ENCODE results near the gene OAF.
A peak's percentile ranks its signal among the peaks of the same experiment; 100 is the strongest.
"Not testable (repeated sequence)": the region's sequence is repeated elsewhere in the genome, so short reads cannot be mapped to it uniquely, and the experiment has no call there.

OAF gene

GRCh38 chr11:120255519-120255866 is 44.7 kb downstream of the OAF start:
- Mint-ChIP-seq H3K27ac (no peak overlapping the region), H3K9me3 (no peaks in the 10 kb centered on the region), H3K4me3 (no peak overlapping the region), H3K4me1 (peaks cover 15% of the 10 kb centered on the region), H3K27me3 (peaks cover 100% of the 10 kb centered on the region)
- DNase-seq (no peak), ATAC-seq (peak; percentile 21)

GRCh38 chr11:120256178-120256577 is 45.3 kb downstream of the OAF start:
- H3K27me3 Mint-ChIP-seq = peaks cover 100% of the 10 kb centered on the region

GRCh38 chr11:120256779-120257178 is 45.9 kb downstream of the OAF start:
- ATAC-seq = no peak
- peaks cover 100% of the 10 kb centered on the region for H3K27me3 Mint-ChIP-seq
- peaks cover 15% of the 10 kb centered on the region for H3K4me1 Mint-ChIP-seq

More at GRCh38 chr11:120256178-120256577, 45.3 kb downstream of the OAF start:
- Mint-ChIP-seq H3K4me1 (peaks cover 15% of the 10 kb centered on the region), H3K9me3 (no peaks in the 10 kb centered on the region), H3K4me3 (no peak overlapping the region), H3K27ac (no peak overlapping the region)
- DNase-seq (no peak), ATAC-seq (no peak)

GRCh38 chr11:120257346-120257745 is 46.5 kb downstream of the OAF start:
- DNase-seq (no peak), ATAC-seq (no peak)
- no peaks in the 10 kb centered on the region for H3K9me3 Mint-ChIP-seq
- peaks cover 15% of the 10 kb centered on the region for H3K4me1 Mint-ChIP-seq
- no peak overlapping the region for H3K27ac Mint-ChIP-seq
- H3K27me3 Mint-ChIP-seq = peaks cover 94% of the 10 kb centered on the region
- H3K4me3 Mint-ChIP-seq = no peak overlapping the region

More at GRCh38 chr11:120256779-120257178, 45.9 kb downstream of the OAF start:
- Mint-ChIP-seq H3K27ac (no peak overlapping the region), H3K9me3 (no peaks in the 10 kb centered on the region), H3K4me3 (no peak overlapping the region)
- DNase-seq = no peak

GRCh38 chr11:120258661-120259060 is 47.8 kb downstream of the OAF start:
- H3K9me3 Mint-ChIP-seq = no peaks in the 10 kb centered on the region
- peaks cover 89% of the 10 kb centered on the region for H3K27me3 Mint-ChIP-seq
- no peak for ATAC-seq
- H3K4me3 Mint-ChIP-seq = no peak overlapping the region
- H3K4me1 Mint-ChIP-seq = peaks cover 15% of the 10 kb centered on the region
- no peak overlapping the region for H3K27ac Mint-ChIP-seq
- no peak for DNase-seq

- Mint-ChIP-seq H3K4me1 (peaks cover 13% of the 10 kb centered on the region), H3K4me3 (no peak overlapping the region), H3K27ac (no peak overlapping the region), H3K27me3 (peaks cover 89% of the 10 kb centered on the region), H3K9me3 (no peaks in the 10 kb centered on the region)
- DNase-seq (no peak), ATAC-seq (no peak)
Observed at GRCh38 chr11:120259241-120259640, 48.4 kb downstream of the OAF start.

- DNase-seq = no peak
- peaks cover 5% of the 10 kb centered on the region for H3K4me1 Mint-ChIP-seq
- H3K9me3 Mint-ChIP-seq = no peaks in the 10 kb centered on the region
- no peak overlapping the region for H3K4me3 Mint-ChIP-seq
- peaks cover 85% of the 10 kb centered on the region for H3K27me3 Mint-ChIP-seq
- H3K27ac Mint-ChIP-seq = no peak overlapping the region
- ATAC-seq = no peak
Observed at GRCh38 chr11:120259988-120260565, 49.2 kb downstream of the OAF start.

GRCh38 chr11:120260616-120261015 is 49.8 kb downstream of the OAF start:
- H3K4me3 Mint-ChIP-seq = no peak overlapping the region
- peaks cover 85% of the 10 kb centered on the region for H3K27me3 Mint-ChIP-seq
- H3K9me3 Mint-ChIP-seq = no peaks in the 10 kb centered on the region
- no peaks in the 10 kb centered on the region for H3K4me1 Mint-ChIP-seq
- H3K27ac Mint-ChIP-seq = no peak overlapping the region
- ATAC-seq (no peak), DNase-seq (no peak)

- Mint-ChIP-seq H3K27ac (no peak overlapping the region), H3K9me3 (no peaks in the 10 kb centered on the region), H3K27me3 (peaks cover 85% of the 10 kb centered on the region), H3K4me1 (no peaks in the 10 kb centered on the region), H3K4me3 (no peak overlapping the region)
- no peak for DNase-seq
- no peak for ATAC-seq
Observed at GRCh38 chr11:120261321-120261720, 50.5 kb downstream of the OAF start.

GRCh38 chr11:120261931-120262330 is 51.1 kb downstream of the OAF start:
- DNase-seq (no peak), ATAC-seq (no peak)
- H3K4me1 Mint-ChIP-seq = no peaks in the 10 kb centered on the region
- no peaks in the 10 kb centered on the region for H3K9me3 Mint-ChIP-seq
- no peak overlapping the region for H3K27ac Mint-ChIP-seq
- peaks cover 85% of the 10 kb centered on the region for H3K27me3 Mint-ChIP-seq
- no peak overlapping the region for H3K4me3 Mint-ChIP-seq

- no peaks in the 10 kb centered on the region for H3K9me3 Mint-ChIP-seq
- H3K27me3 Mint-ChIP-seq = peaks cover 75% of the 10 kb centered on the region
- DNase-seq = no peak
- peak overlapping the region in 1 of 2 donors; percentile 78 for H3K27ac Mint-ChIP-seq
- H3K4me3 Mint-ChIP-seq = no peak overlapping the region
- H3K4me1 Mint-ChIP-seq = no peaks in the 10 kb centered on the region
- no peak for ATAC-seq
Observed at GRCh38 chr11:120267319-120267718, 56.5 kb downstream of the OAF start.

GRCh38 chr11:120268686-120269085 is 57.9 kb downstream of the OAF start:
- Mint-ChIP-seq H3K27me3 (peaks cover 75% of the 10 kb centered on the region), H3K9me3 (no peaks in the 10 kb centered on the region), H3K4me1 (no peaks in the 10 kb centered on the region), H3K27ac (no peak overlapping the region), H3K4me3 (no peak overlapping the region)
- DNase-seq = no peak
- ATAC-seq = no peak

GRCh38 chr11:120270386-120270785 is 59.6 kb downstream of the OAF start:
- DNase-seq (no peak), ATAC-seq (no peak)
- Mint-ChIP-seq H3K27me3 (peaks cover 79% of the 10 kb centered on the region), H3K4me1 (no peaks in the 10 kb centered on the region), H3K27ac (no peak overlapping the region), H3K4me3 (no peak overlapping the region), H3K9me3 (no peaks in the 10 kb centered on the region)

GRCh38 chr11:120271672-120272071 is 60.8 kb downstream of the OAF start:
- no peaks in the 10 kb centered on the region for H3K4me1 Mint-ChIP-seq
- peaks cover 73% of the 10 kb centered on the region for H3K27me3 Mint-ChIP-seq
- no peaks in the 10 kb centered on the region for H3K9me3 Mint-ChIP-seq
- DNase-seq (no peak), ATAC-seq (no peak)
- no peak overlapping the region for H3K27ac Mint-ChIP-seq
- no peak overlapping the region for H3K4me3 Mint-ChIP-seq

GRCh38 chr11:120272303-120272702 is 61.5 kb downstream of the OAF start:
- no peaks in the 10 kb centered on the region for H3K4me1 Mint-ChIP-seq
- H3K4me3 Mint-ChIP-seq = no peak overlapping the region
- H3K27ac Mint-ChIP-seq = no peak overlapping the region
- H3K27me3 Mint-ChIP-seq = peaks cover 67% of the 10 kb centered on the region
- DNase-seq = no peak
- no peaks in the 10 kb centered on the region for H3K9me3 Mint-ChIP-seq
- no peak for ATAC-seq

- no peak overlapping the region for H3K4me3 Mint-ChIP-seq
- DNase-seq (no peak), ATAC-seq (no peak)
- H3K27me3 Mint-ChIP-seq = peaks cover 66% of the 10 kb centered on the region
- H3K27ac Mint-ChIP-seq = no peak overlapping the region
- H3K9me3 Mint-ChIP-seq = no peaks in the 10 kb centered on the region
- no peaks in the 10 kb centered on the region for H3K4me1 Mint-ChIP-seq
Observed at GRCh38 chr11:120273432-120273831, 62.6 kb downstream of the OAF start.

GRCh38 chr11:120273956-120274355 is 63.1 kb downstream of the OAF start:
- not testable (repeated sequence) for H3K4me1 Mint-ChIP-seq, H3K4me3 Mint-ChIP-seq, H3K9me3 Mint-ChIP-seq, H3K27ac Mint-ChIP-seq, ATAC-seq, DNase-seq
- H3K27me3 Mint-ChIP-seq = peaks cover 62% of the 10 kb centered on the region
